Endothelial cell of umbilical vein (primary cell): ENCODE measurements around the gene EEFSEC.

Experiments
- EZH2 ChIP-seq: IDR thresholded peaks from 2 replicates; pipeline ENCODE4 v1.6.1; 2012; ENCODE audit warnings: borderline replicate concordance, low read depth, mild to moderate bottlenecking, moderate library complexity, low read length, inconsistent platforms; ENCODE audit not compliant: severe bottlenecking
- FOS ChIP-seq: IDR thresholded peaks from 2 replicates; pipeline ENCODE4 v1.6.1; 2011; ENCODE audit warnings: mild to moderate bottlenecking, low read length, moderate library complexity, borderline replicate concordance; ENCODE audit not compliant: insufficient read depth
- GATA2 ChIP-seq: IDR thresholded peaks from 2 replicates; pipeline ENCODE4 v1.7.0; 2011; ENCODE audit warnings: low read depth, mild to moderate bottlenecking, moderate library complexity, mixed read lengths, low read length; ENCODE audit not compliant: insufficient read length, insufficient read depth
- JUN ChIP-seq: IDR thresholded peaks from 2 replicates; pipeline ENCODE4 v1.6.1; 2011; ENCODE audit warnings: borderline replicate concordance, low read depth; ENCODE audit not compliant: insufficient read length, insufficient read depth
- MYC ChIP-seq: IDR thresholded peaks from one replicate; pipeline ENCODE4 v1.6.1; 2011; ENCODE audit warnings: mild to moderate bottlenecking, low read depth, low read length
- POLR2A ChIP-seq: IDR thresholded peaks from 2 replicates; pipeline ENCODE4 v1.6.1; 2012; ENCODE audit warnings: low read depth, mild to moderate bottlenecking, control low read depth, low read length
- POLR2AphosphoS5 ChIP-seq: IDR thresholded peaks from 2 replicates; pipeline ENCODE4 v1.6.1; 2012; ENCODE audit warnings: low read depth, mild to moderate bottlenecking, control low read depth, low read length, moderate library complexity; ENCODE audit not compliant: insufficient read depth
- TF ChIP-seq, protein P1 (sequence below), 2 donors: IDR thresholded peaks; 1 replicate in 1 of 2; 2 replicates in 1 of 2; pipeline ENCODE4 v1.5.1; 2011; ENCODE audit warnings: low read length in 2 of 2, mild to moderate bottlenecking in 2 of 2, moderate library complexity in 2 of 2, control low read depth in 1 of 2, inconsistent platforms in 1 of 2, low read depth in 1 of 2; ENCODE audit not compliant: insufficient read depth in 1 of 2; ENCODE audit errors: extremely low read depth in 1 of 2
- TF ChIP-seq, protein P2 (sequence below): IDR thresholded peaks from 2 replicates; pipeline ENCODE4 v1.6.1; 2011; ENCODE audit not compliant: insufficient read depth, insufficient read length

DNA sequence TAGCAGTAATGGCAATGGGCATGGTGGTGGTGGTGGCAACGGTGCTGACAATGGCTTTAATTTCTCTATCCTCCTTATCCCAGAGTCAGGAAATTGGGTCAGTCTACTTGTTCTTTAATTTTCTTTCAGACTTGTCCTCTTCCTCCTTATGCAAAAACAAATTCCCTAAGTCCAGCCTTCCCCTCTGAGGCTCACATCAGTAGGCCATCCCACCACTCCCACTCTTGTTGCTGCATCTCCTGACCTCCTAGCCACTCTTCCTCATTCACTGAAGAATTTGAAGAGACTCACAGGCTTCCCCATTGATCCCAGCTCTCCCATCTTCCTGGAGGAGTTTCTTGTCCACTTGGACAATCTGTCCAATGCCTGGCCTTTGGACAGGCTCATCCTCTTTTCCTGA, 293.5 kb downstream of the EEFSEC start:
- TF ChIP-seq, protein P1, sequence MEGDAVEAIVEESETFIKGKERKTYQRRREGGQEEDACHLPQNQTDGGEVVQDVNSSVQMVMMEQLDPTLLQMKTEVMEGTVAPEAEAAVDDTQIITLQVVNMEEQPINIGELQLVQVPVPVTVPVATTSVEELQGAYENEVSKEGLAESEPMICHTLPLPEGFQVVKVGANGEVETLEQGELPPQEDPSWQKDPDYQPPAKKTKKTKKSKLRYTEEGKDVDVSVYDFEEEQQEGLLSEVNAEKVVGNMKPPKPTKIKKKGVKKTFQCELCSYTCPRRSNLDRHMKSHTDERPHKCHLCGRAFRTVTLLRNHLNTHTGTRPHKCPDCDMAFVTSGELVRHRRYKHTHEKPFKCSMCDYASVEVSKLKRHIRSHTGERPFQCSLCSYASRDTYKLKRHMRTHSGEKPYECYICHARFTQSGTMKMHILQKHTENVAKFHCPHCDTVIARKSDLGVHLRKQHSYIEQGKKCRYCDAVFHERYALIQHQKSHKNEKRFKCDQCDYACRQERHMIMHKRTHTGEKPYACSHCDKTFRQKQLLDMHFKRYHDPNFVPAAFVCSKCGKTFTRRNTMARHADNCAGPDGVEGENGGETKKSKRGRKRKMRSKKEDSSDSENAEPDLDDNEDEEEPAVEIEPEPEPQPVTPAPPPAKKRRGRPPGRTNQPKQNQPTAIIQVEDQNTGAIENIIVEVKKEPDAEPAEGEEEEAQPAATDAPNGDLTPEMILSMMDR (IDR thresholded peaks at IDR 0.05; ENCODE audit: extremely low read depth in 1 of 2, insufficient read depth in 1 of 2, low read depth in 1 of 2, low read length in 2 of 2): no peak
- TF ChIP-seq FOS (no peak), POLR2AphosphoS5 (no peak), MYC (no peak), EZH2 (no peak), POLR2A (no peak), JUN (no peak), GATA2 (no peak)
- TF ChIP-seq, protein P2, sequence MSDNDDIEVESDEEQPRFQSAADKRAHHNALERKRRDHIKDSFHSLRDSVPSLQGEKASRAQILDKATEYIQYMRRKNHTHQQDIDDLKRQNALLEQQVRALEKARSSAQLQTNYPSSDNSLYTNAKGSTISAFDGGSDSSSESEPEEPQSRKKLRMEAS: no peak
